ENCODE results near the gene KANTR. TPM values are rescaled to one million over a fixed set of nuclear protein-coding genes. Genes with fewer than 3 reads are reported as not detected.
A peak's percentile ranks its signal among the peaks of the same experiment; 100 is the strongest.

The KANTR gene
- 10 to 100 TPM; 25.9 to 28.6 TPM for total RNA-seq

DNA sequence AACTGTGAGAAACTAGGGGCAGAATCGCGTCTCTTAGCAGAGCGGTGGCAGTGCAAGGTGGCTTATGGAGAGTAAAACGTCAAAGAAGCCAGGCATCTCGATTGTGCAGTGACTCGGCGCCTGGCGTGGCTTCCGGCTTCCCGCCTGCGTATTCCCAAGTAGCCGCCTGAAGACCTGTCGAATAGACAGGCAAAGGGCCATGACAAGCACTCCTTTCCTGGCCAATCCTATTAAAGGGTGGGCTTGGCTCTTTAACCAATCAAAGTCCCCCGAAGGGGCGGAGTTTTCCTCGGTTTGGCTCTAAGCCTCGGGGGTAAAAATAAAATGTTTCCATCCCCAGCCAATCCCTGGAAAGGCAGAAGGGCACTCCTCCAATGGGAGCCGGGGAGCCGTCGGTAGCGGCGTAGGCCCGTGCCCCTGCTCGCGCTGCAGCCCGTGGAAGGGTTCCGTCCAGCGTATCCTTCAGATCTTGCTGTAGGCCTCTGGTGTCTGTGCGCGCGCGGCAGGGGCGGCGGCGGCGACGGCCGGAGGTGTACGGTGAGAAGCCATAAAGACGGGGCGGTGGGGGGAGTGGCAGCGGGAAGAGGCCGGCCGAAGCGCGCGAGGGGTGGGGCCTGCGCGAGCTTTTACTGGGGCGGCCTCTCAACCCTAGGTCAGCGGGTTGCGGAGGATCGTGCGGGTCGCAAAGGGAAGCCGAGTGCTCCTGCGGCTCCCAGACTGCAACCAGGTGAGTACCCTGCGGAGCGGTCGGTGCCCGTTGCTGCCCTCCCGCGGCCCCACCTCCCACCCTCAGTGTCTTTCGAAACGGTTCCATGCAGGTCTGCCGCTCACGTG is at the start of gene KANTR:
Gene KANTR, plus strand, starts transcription at position 395 of the 834 bp plus-strand sequence. CDS start 30,131 bp downstream, outside the sequence.
- Histone ChIP-seq H3K9me3 (no peaks in the 10 kb centered on the region), H3K27me3 (replicated peaks; ENCODE audit: insufficient read depth) (no peaks in the 10 kb centered on the region), H3K4me1 (ENCODE audit: control insufficient read depth in 1 of 2, low read depth in 2 of 2) (peaks cover 0 to 8% of the 10 kb centered on the region in 2 donors), H3K36me3 (no peaks in the 10 kb centered on the region), H3K4me3 (peak within 1 kb of the TSS; percentile 81), H3K27ac (peak within 1 kb of the TSS; percentile 93 to 97)
- peak; percentile 89 for ATAC-seq (ENCODE audit: insufficient number of reproducible peaks, low FRiP score, low read depth)
- peak; percentile 59 for DNase-seq (ENCODE audit: low spot score)
- no peak for TF ChIP-seq CTCF (IDR thresholded peaks at IDR 0.05)

GRCh38 chrX:53044995-53045394 is 48.9 kb upstream of the KANTR start:
- no peaks in the 10 kb centered on the region for H3K4me1 ChIP-seq (ENCODE audit: control insufficient read depth in 1 of 2, low read depth in 2 of 2)
- H3K4me3 ChIP-seq, result no peak overlapping the region
- no peak for DNase-seq (ENCODE audit: low spot score)
- TF ChIP-seq CTCF (IDR thresholded peaks at IDR 0.05), result no peak
- no peak for ATAC-seq (ENCODE audit: insufficient number of reproducible peaks, low FRiP score, low read depth)
- H3K36me3 ChIP-seq, result no peaks in the 10 kb centered on the region
- H3K27ac ChIP-seq, result no peak overlapping the region
- H3K9me3 ChIP-seq, result no peaks in the 10 kb centered on the region
- no peaks in the 10 kb centered on the region for H3K27me3 ChIP-seq (replicated peaks; ENCODE audit: insufficient read depth)

DNA sequence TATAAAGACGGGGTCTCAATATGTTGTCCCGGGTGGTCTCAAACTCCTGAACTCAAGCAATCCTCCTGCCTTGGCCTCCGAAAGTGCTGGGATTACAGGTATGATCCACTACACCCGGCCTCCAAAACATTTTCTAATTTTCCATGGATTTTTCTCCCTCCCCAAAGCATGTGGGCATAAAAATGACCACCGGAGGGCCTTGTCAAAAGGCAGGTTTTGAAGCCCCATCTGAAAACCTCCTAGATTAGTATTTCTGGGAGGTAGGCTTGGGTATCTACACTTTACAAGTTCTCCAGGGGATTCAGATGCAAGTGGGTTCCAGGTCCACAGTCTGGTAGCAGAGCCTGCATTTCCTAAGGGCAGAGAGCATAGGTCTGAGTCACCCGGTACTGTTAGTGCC is 46.7 kb upstream of the KANTR start:
- ATAC-seq (ENCODE audit: insufficient number of reproducible peaks, low FRiP score, low read depth), result no peak
- Histone ChIP-seq H3K4me3 (no peak overlapping the region), H3K27me3 (replicated peaks; ENCODE audit: insufficient read depth) (no peaks in the 10 kb centered on the region), H3K36me3 (no peaks in the 10 kb centered on the region), H3K4me1 (ENCODE audit: control insufficient read depth in 1 of 2, low read depth in 2 of 2) (peaks cover 0 to 12% of the 10 kb centered on the region in 2 donors), H3K27ac (peak overlapping the region; percentile 58 to 72), H3K9me3 (no peaks in the 10 kb centered on the region)
- TF ChIP-seq CTCF (IDR thresholded peaks at IDR 0.05), result no peak
- no peak for DNase-seq (ENCODE audit: low spot score)

- peaks cover 0 to 12% of the 10 kb centered on the region in 2 donors for H3K4me1 ChIP-seq (ENCODE audit: control insufficient read depth in 1 of 2, low read depth in 2 of 2)
- TF ChIP-seq CTCF (IDR thresholded peaks at IDR 0.05), result no peak
- H3K9me3 ChIP-seq, result no peaks in the 10 kb centered on the region
- ATAC-seq (ENCODE audit: insufficient number of reproducible peaks, low FRiP score, low read depth) (peak; percentile 83), DNase-seq (ENCODE audit: low spot score) (no peak)
- H3K36me3 ChIP-seq, result no peaks in the 10 kb centered on the region
- H3K27ac ChIP-seq, result peak within 1 kb of the TSS; percentile 58 to 72
- H3K27me3 ChIP-seq (replicated peaks; ENCODE audit: insufficient read depth), result no peaks in the 10 kb centered on the region
- H3K4me3 ChIP-seq, result peak within 1 kb of the TSS; percentile 80
Observed at GRCh38 chrX:53048169-53049126, 45.5 kb upstream of the KANTR start, which contains the start of gene GPR173. Gene GPR173, plus strand, starts transcription at chrX:53048789. Its CDS starts 27,833 bp downstream, at chrX:53076622.

DNA sequence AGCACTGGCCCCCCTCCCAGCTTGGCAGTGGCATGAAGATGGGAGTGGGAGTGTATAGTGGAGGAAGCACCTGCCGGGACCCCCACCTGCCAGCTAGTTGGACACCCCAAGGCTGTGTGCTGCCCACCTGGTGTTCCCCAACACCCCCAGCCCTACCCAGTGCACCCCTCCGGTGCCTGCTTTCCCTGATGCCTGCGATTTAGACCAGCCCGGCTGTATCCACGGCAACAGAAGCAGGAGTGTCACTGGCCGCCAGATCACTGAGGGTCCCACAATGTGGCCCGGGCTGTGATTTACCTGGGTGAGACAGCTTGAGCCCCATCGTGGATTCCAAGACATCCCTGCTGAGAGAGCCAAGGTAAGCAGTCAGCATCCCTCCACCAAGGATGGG is 44.8 kb upstream of the KANTR start:
- ATAC-seq (ENCODE audit: insufficient number of reproducible peaks, low FRiP score, low read depth) (no peak), DNase-seq (ENCODE audit: low spot score) (no peak)
- Histone ChIP-seq H3K4me1 (ENCODE audit: control insufficient read depth in 1 of 2, low read depth in 2 of 2) (peaks cover 0 to 12% of the 10 kb centered on the region in 2 donors), H3K36me3 (no peaks in the 10 kb centered on the region), H3K27ac (no peak overlapping the region), H3K4me3 (peak overlapping the region; percentile 80), H3K9me3 (no peaks in the 10 kb centered on the region), H3K27me3 (replicated peaks; ENCODE audit: insufficient read depth) (no peaks in the 10 kb centered on the region)
- no peak for TF ChIP-seq CTCF (IDR thresholded peaks at IDR 0.05)
